Activated CD8-positive, alpha-beta T cell treated with anti-CD3 and anti-CD28 coated beads for 36 hours (primary cell): ENCODE data around the gene RADIL. TPM values are rescaled to one million over a fixed set of nuclear protein-coding genes. Genes with fewer than 3 reads are reported as not detected.

Source experiments
- ATAC-seq: fragments of 200-7000 bp; cut with Tn5 transposase; one replicate; pipeline ENCODE4 v1.10.0; 2021; ENCODE audit warnings: mild to moderate bottlenecking, moderate library complexity
- CTCF ChIA-PET: fragments of 350-600 bp; sonication (Branson Sonifier 250); formaldehyde crosslinking; loops from one replicate; lab custom pipeline; 2021; ENCODE audit warnings: antibody characterized with exemption; lab: Charles Lee
- POLR2A ChIA-PET: fragments of 350-600 bp; sonication (Branson Sonifier 250); formaldehyde crosslinking; loops from one replicate; lab custom pipeline; 2021; ENCODE audit warnings: antibody characterized with exemption; lab: Charles Lee
- DNase-seq: peaks from one replicate; pipeline ENCODE4 v3.0.0-alpha.2; 2020
- H3K27ac Mint-ChIP-seq: one replicate; pipeline ENCODE4 v1.8.0; 2021; ENCODE audit warnings: mild to moderate bottlenecking, mixed read lengths
- H3K27me3 Mint-ChIP-seq: one replicate; pipeline ENCODE4 v1.8.0; 2021; ENCODE audit warnings: mixed read lengths
- H3K36me3 Mint-ChIP-seq: one replicate; pipeline ENCODE4 v1.8.0; 2021; ENCODE audit warnings: low read depth, mixed read lengths
- H3K4me1 Mint-ChIP-seq: one replicate; pipeline ENCODE4 v1.8.0; 2021; ENCODE audit warnings: low read depth, mixed read lengths
- H3K4me3 Mint-ChIP-seq: one replicate; pipeline ENCODE4 v1.8.0; 2021; ENCODE audit warnings: mild to moderate bottlenecking, moderate library complexity, mixed read lengths
- H3K9me3 Mint-ChIP-seq: one replicate; pipeline ENCODE4 v1.8.0; 2021; ENCODE audit warnings: mixed read lengths
- CTCF ChIP-seq: fragments of 200-600 bp; IDR thresholded peaks from one replicate; pipeline ENCODE4 v1.8.0; 2022; ENCODE audit warnings: antibody characterized with exemption, mild to moderate bottlenecking
- intact Hi-C: fragments of 100-400 bp; cut with micrococcal nuclease; formaldehyde crosslinking; loops from one replicate; pipeline ENCODE4 v1.10.0; 2022
- total RNA-seq, 2 experiments: library from RNA; stranded (reverse); gene quantifications; one replicate each; pipeline ENCODE4 v1.2.3, GENCODE V29; 2021

The RADIL gene
- total RNA-seq, 2 experiments from 2014 or later, result 0.65 to 0.77 TPM

GRCh38 chr7:4766666-4767519 is 116.6 kb downstream of the RADIL start:
- no peak for TF ChIP-seq CTCF
- no peak for ATAC-seq
- intact Hi-C loops, result no loop called here
- Mint-ChIP-seq H3K36me3 (peaks cover 8% of the 10 kb centered on the region), H3K27ac (no peak overlapping the region), H3K4me3 (no peak overlapping the region), H3K9me3 (no peaks in the 10 kb centered on the region), H3K27me3 (no peaks in the 10 kb centered on the region), H3K4me1 (peaks cover 5% of the 10 kb centered on the region)
- CTCF ChIA-PET, result no interaction called here
- POLR2A ChIA-PET, result interaction anchor here (0.8 to 1.5 kb wide), 3 partner anchors 8 to 125 kb away, joined by 3 to 5 read pairs (median 4); partner anchors contain the start of gene AP5Z1
- DNase-seq, result no peak

GRCh38 chr7:4765776-4766490 is 117.6 kb downstream of the RADIL start:
- Mint-ChIP-seq H3K36me3 (peaks cover 14% of the 10 kb centered on the region), H3K4me1 (peaks cover 5% of the 10 kb centered on the region), H3K4me3 (no peak overlapping the region), H3K27me3 (no peaks in the 10 kb centered on the region), H3K27ac (no peak overlapping the region), H3K9me3 (no peaks in the 10 kb centered on the region)
- POLR2A ChIA-PET, result interaction anchor here (0.8 kb wide), 2 partner anchors 9 to 124 kb away, joined by 3 to 5 read pairs; partner anchors contain the start of gene AP5Z1
- ATAC-seq (no peak), DNase-seq (no peak)
- intact Hi-C loops, result no loop called here
- CTCF ChIA-PET, result no interaction called here
- no peak for TF ChIP-seq CTCF

GRCh38 chr7:4764402-4765007 is 119.0 kb downstream of the RADIL start:
- CTCF ChIA-PET, result interaction anchor here (1.4 kb wide), 1 partner anchor 10 kb away, joined by 3 read pairs; no protein-coding TSS in a partner anchor
- no peak for ATAC-seq
- intact Hi-C loops, result no loop called here
- H3K27ac Mint-ChIP-seq, result peak overlapping the region; percentile 18
- no peaks in the 10 kb centered on the region for H3K9me3 Mint-ChIP-seq
- H3K4me3 Mint-ChIP-seq, result no peak overlapping the region
- no peaks in the 10 kb centered on the region for H3K27me3 Mint-ChIP-seq
- H3K4me1 Mint-ChIP-seq, result no peaks in the 10 kb centered on the region
- peaks cover 22% of the 10 kb centered on the region for H3K36me3 Mint-ChIP-seq
- POLR2A ChIA-PET, result no interaction called here
- TF ChIP-seq CTCF, result no peak
- DNase-seq, result no peak

GRCh38 chr7:4763794-4764185 is 119.7 kb downstream of the RADIL start:
- ChIA-PET POLR2A (interaction anchor here (1.5 kb wide), 1 partner anchor 122 kb away, joined by 3 read pairs; no protein-coding TSS in a partner anchor), CTCF (interaction anchor here (1.4 kb wide), 1 partner anchor 9 kb away, joined by 3 read pairs; no protein-coding TSS in a partner anchor)
- DNase-seq, result no peak
- intact Hi-C loops, result no loop called here
- Mint-ChIP-seq H3K27me3 (no peaks in the 10 kb centered on the region), H3K4me3 (no peak overlapping the region), H3K4me1 (no peaks in the 10 kb centered on the region), H3K36me3 (peaks cover 23% of the 10 kb centered on the region), H3K27ac (no peak overlapping the region), H3K9me3 (no peaks in the 10 kb centered on the region)
- no peak for ATAC-seq
- no peak for TF ChIP-seq CTCF
